Thoracic aorta (tissue), 2 donors: Measurements from ENCODE around the gene ARID1B. TPM values are rescaled to one million over a fixed set of nuclear protein-coding genes. Genes with fewer than 3 reads are reported as not detected.

ENCODE experiments used
- ATAC-seq: fragments of 150-250 bp; one replicate; pipeline ENCODE4 v1.8.0; 2017; ENCODE audit warnings: low read depth; ENCODE audit not compliant: insufficient number of reproducible peaks, low FRiP score
- DNase-seq: peaks from one replicate; pipeline ENCODE4 v3.0.0-alpha.2; 2020; ENCODE audit warnings: low spot score
- H3K27ac ChIP-seq, 2 donors: fragments of 200-600 bp; sonication (generic); 1 replicate in 1 of 2; 2 replicates in 1 of 2; pipeline ENCODE4 v1.5.1; 2016; ENCODE audit warnings: mild to moderate bottlenecking in 2 of 2, moderate library complexity in 2 of 2
- H3K27me3 ChIP-seq: fragments of 200-600 bp; sonication (generic); replicated peaks from 2 replicates; pipeline ENCODE4 v1.6.0; 2016; ENCODE audit warnings: mild to moderate bottlenecking; ENCODE audit not compliant: insufficient read depth
- H3K36me3 ChIP-seq: fragments of 200-600 bp; sonication (generic); one replicate; pipeline ENCODE4 v1.5.1; 2016
- H3K4me1 ChIP-seq, 2 donors: fragments of 200-600 bp; sonication (generic); 1 replicate in 1 of 2; 2 replicates in 1 of 2; pipeline versions ENCODE4 v1.5.1 to v1.6.0; 2016; ENCODE audit warnings: low read depth in 2 of 2, mild to moderate bottlenecking in 1 of 2; ENCODE audit not compliant: control insufficient read depth in 1 of 2
- H3K4me3 ChIP-seq: fragments of 200-600 bp; sonication (generic); 2 replicates; pipeline ENCODE4 v1.5.1; 2016; ENCODE audit warnings: mild to moderate bottlenecking
- H3K9me3 ChIP-seq: fragments of 200-600 bp; sonication (generic); 2 replicates; pipeline ENCODE4 v1.5.1; 2016
- CTCF ChIP-seq: fragments of 200-600 bp; sonication (generic); IDR thresholded peaks from one replicate; pipeline ENCODE4 v1.5.1; 2019; ENCODE audit warnings: antibody characterized with exemption
- total RNA-seq, 2 donors: library from RNA; depleted of rRNA; stranded (reverse); fragments of >200 nt; gene quantifications; one replicate each; pipeline versions ENCODE4 v1.1.0 to v1.2.3, GENCODE V29; 2016

ARID1B gene
- total RNA-seq, 2 donors from 2014 or later, result 120 to 158 TPM

GRCh38 chr6:156996265-156996664, 219.1 kb downstream of the ARID1B start:
- no peak for TF ChIP-seq CTCF
- peaks cover 2% of the 10 kb centered on the region for H3K36me3 ChIP-seq
- H3K9me3 ChIP-seq, result no peaks in the 10 kb centered on the region
- H3K27me3 ChIP-seq, result no peaks in the 10 kb centered on the region
- no peak overlapping the region for H3K27ac ChIP-seq
- DNase-seq (no peak), ATAC-seq (no peak)
- H3K4me3 ChIP-seq, result no peak overlapping the region
- peaks cover 7 to 12% of the 10 kb centered on the region in 2 donors for H3K4me1 ChIP-seq

DNA sequence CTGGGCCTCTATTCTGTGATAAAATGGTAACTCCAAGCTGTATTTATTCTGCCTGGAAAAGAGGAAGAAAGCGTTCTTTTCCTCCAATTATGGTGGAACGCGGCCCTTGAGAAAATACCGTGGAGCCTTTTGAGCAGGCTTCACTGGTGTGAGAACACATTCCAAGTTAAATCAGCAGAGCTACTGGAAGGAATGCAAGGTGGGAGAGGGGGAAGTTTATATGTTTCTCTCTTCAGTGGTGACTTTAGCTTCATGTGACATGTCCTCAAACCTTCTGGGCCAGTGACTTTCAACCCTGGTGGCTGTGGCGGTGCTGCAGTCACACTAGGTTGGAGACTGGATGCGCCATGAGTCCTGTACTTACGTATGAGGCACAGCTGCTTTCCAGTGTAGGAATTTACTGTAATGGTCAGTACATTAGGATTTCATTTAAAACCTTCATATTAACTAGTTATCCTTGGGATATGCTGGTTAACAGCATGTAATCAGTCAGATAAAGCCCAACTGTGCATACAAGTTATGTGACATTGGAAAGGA, 221.7 kb downstream of the ARID1B start:
- DNase-seq, result no peak
- Histone ChIP-seq H3K27me3 (no peaks in the 10 kb centered on the region), H3K4me3 (no peak overlapping the region), H3K27ac (no peak overlapping the region), H3K36me3 (peaks cover 2% of the 10 kb centered on the region), H3K4me1 (no peaks in the 10 kb centered on the region), H3K9me3 (no peaks in the 10 kb centered on the region)
- ATAC-seq, result no peak
- TF ChIP-seq CTCF, result no peak

DNA sequence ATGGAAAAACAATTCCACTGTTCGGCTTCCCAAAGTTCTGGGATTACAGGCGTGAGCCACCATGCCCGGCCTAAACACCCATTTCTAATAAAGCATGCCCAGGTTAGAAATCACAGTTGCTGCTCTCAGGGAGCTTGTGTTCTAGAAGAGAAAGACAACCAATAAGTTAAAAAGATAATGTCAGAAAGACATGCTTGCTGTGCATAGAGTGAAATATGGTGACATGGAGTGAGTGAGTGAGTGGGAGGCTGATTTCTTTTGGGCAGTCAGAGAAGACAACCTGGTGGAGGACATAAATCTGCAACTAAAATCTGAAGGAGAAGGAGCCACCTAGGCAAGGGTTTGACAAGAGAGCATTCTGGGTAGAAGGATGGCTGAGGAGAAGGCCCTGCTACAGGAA, 222.6 kb downstream of the ARID1B start:
- Histone ChIP-seq H3K4me3 (no peak overlapping the region), H3K27me3 (no peaks in the 10 kb centered on the region), H3K36me3 (peaks cover 2% of the 10 kb centered on the region), H3K9me3 (no peaks in the 10 kb centered on the region), H3K27ac (no peak overlapping the region), H3K4me1 (no peaks in the 10 kb centered on the region)
- DNase-seq (no peak), ATAC-seq (no peak)
- no peak for TF ChIP-seq CTCF

- no peak for TF ChIP-seq CTCF
- ATAC-seq (no peak), DNase-seq (no peak)
- peaks cover 2% of the 10 kb centered on the region for H3K36me3 ChIP-seq
- H3K27me3 ChIP-seq, result no peaks in the 10 kb centered on the region
- H3K4me1 ChIP-seq, result no peaks in the 10 kb centered on the region
- no peaks in the 10 kb centered on the region for H3K9me3 ChIP-seq
- no peak overlapping the region for H3K4me3 ChIP-seq
- H3K27ac ChIP-seq, result no peak overlapping the region
Observed at GRCh38 chr6:157001716-157002115, 224.5 kb downstream of the ARID1B start.

DNA sequence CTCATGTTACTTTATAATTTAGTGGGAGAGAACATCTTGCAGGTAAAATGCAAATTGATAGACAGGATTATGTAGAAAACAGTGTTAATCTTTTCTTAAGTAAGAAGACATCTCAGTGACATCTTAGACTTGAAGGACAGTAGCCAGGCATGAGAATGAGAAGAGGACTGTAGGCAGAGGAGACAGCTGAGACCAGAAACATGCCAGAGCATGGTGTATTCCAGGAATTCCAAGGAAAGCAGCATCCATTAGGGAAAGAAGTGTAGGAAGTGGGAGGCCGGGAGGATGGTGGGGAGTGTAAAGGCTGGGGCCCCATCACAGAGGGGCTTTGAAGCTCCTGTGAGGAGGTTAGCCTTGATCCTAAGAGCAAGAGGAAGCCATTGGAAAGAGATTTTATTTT, 225.6 kb downstream of the ARID1B start:
- Histone ChIP-seq H3K4me3 (no peak overlapping the region), H3K9me3 (no peaks in the 10 kb centered on the region), H3K36me3 (peaks cover 2% of the 10 kb centered on the region), H3K4me1 (no peaks in the 10 kb centered on the region), H3K27me3 (no peaks in the 10 kb centered on the region), H3K27ac (no peak overlapping the region)
- DNase-seq (no peak), ATAC-seq (no peak)
- TF ChIP-seq CTCF, result no peak
